Caki2 (cell line): ENCODE data around the gene WWC2. TPM values are rescaled to one million over a fixed set of nuclear protein-coding genes. Genes with fewer than 3 reads are reported as not detected.
"Not testable (repeated sequence)": the region's sequence is repeated elsewhere in the genome, so short reads cannot be mapped to it uniquely, and the experiment has no call there.

ENCODE experiments used
- DNase-seq: peaks from one replicate; pipeline ENCODE4 v3.0.0-alpha.2; 2015; ENCODE audit warnings: low read depth
- in situ Hi-C: cut with HindIII; loops from 2 replicates; pipeline ENCODE4 v1.10.0; 2016; ENCODE audit warnings: low sequenced_read_pairs, low pct_unique_long_range_greater_than_20kb, mixed read lengths
- total RNA-seq: library from RNA; depleted of rRNA; stranded (reverse); fragments of >200 nt; shearing (Covaris generic); gene quantifications from 2 replicates; pipeline ENCODE4 v1.2.3, GENCODE V29; 2014; ENCODE audit warnings: low replicate concordance

The WWC2 gene
- total RNA-seq, 1 experiment from 2014 or later = 8.3 TPM

- DNase-seq = no peak
- in situ Hi-C loops = no loop called here
These were observed 33.0 kb downstream of the WWC2 start for GRCh38 chr4:183132081-183132480.

DNA sequence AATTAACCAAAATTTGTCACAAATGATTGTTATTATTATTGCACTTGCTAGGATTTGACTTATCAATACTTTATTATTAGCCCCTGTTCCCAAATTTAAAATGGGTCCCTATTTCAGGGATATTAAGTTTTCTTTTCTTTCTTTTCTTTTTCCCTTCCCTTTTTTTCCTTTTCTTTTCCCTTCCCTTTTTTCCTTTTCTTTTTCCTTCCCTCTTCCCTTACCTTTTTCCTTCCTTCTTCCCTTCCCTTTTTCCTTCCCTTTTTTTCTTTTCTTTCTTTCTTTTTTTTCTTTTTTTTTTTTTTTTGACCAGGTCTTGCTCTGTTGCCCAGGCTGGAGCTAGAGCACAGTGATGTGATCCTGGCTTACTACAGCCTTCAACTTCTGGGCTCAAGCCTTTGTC lies 33.8 kb downstream of the WWC2 start:
- in situ Hi-C loops = no loop called here
- DNase-seq = no peak

DNA sequence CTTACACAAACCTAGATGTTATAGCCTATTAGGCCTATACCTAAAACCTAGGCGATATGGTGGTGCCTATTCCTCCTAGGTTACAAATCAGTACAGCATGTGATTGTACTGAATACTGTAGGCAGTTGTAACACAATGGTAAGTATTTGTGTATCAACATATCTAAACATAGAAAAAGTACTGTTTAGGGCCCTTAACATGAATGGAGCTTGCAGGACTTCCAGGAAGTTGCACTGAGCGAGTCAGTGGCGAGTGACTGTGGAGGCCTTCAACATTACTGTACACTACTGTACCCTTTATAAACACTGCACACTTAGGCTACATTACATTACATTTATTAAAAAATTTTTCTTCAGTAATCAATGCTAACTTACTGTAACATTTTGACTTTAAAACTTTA lies 37.8 kb downstream of the WWC2 start:
- in situ Hi-C loops = no loop called here

DNA sequence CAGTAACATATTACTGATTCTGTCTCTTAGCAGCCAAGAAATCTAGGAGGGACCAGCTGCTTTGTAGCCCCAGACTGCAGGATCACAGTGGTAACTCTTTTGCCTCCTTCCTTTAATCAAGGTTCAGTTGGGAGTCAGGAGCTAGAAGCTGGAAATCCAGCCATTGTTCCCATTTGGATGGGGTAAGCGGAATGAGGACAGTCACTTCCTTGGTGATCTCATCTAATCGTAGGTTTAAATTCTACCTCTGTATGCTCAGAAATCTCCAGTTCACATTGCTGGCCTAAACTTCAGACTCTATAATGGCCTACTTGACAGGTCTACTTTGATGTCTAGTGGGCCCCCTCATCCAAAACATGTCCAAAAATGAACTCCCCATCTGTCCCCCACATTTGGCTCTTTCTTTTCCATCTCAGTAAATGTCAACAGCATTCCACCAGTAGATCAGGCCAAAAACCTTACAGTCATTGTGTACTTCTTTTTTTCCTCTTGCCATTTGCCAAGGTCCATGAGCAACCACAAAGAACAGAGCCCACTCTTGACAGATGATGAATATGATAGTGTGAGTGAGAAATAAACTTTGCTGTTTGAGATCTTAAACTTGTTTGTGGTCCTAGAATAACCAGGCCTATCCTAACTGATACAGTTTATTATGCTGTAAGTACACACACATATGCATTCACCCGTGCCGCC lies 40.1 kb downstream of the WWC2 start:
- no peak for DNase-seq
- in situ Hi-C loops = no loop called here

More for the DNA sequence above, 37.8 kb downstream of the WWC2 start:
- no peak for DNase-seq

GRCh38 chr4:183139972-183140570 lies 41.0 kb downstream of the WWC2 start:
- in situ Hi-C loops = no loop called here
- no peak for DNase-seq

GRCh38 chr4:183140911-183141320 lies 41.9 kb downstream of the WWC2 start:
- no peak for DNase-seq
- in situ Hi-C loops = no loop called here

DNA sequence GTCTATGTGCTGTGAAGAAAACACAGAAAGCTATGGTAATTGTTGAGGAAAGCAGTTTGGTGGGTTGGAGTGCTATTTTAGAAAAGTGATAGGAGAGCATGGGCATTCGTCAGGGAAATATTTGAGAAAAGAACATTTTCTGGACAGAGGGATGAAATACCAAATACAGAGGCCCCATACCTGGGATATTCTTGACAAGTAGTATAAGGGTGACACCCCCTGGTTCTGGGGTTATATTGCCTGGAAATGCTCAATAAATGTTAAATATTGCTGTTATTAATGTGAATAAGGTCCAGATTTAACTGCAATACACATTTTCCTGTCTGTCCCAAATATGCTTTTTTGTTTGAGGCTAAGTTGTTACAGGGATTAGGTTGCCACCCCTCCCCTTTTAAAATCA lies 42.9 kb downstream of the WWC2 start:
- in situ Hi-C loops = no loop called here
- no peak for DNase-seq

DNA sequence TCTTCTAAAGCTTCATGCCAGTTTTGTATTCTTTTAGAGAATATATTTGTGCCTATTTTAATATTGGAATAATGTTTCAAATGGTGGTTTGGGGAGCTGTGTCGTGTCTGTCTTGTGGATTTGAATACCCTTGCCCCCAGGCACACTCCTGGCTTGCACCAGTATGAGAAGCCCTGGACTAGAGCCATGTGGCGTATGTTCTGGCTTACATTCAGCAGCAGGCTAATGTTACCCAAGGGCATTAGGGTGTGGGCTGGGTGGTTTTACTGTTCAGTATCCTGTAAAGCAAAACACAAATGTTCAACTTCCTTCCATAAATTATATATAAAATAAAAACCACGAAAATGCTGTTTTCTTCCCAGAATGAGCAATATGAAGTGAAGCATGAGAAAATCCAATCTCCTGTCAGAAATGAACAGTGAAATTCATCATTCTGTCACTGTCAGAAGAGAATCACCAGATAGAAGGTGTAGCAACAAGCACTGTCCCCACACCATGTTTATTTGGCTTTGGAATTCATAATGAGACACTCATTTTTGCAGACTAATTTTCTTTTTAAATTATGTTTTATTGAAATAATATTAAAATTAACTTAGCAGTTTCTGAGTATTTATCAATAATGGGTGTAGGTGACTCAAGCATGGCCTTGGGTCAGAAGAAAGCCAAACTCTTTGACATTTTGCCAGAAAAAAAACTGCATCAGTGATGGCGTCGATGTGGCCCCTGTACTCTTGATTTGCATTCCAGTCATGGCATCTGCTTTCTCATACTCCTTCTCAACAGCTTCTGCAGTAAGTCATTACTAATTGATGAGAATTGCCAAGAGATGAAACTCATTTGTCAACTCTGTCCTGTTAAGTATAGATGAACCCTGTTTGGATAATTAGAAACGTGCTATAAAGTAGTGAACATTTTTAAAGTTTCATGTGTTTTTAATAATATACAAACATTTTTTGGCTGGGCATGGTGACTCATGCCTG lies 43.8 kb downstream of the WWC2 start:
- in situ Hi-C loops = no loop called here

DNA sequence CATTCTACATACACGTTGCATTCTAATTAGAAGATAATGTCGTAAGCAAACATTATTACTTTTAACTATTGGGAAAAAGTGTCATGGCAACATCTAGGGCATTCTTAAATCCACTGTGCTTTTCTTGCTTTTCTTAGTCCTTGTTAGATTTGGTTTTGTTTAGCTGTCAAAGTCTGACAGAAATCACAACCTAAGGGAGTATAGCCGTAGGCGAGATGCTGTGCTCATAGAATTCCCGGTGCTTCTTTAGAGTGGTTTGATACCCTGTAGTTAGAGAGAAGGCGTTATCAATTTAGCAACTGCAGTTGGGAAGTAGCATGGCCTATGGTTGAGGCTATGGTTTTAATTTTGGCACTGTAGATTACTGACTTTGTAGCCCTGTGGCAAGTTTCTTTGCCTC lies 45.7 kb downstream of the WWC2 start:
- DNase-seq = no peak
- in situ Hi-C loops = no loop called here

More for the DNA sequence above, 43.8 kb downstream of the WWC2 start:
- DNase-seq = peak; percentile 43

GRCh38 chr4:183145773-183146172 lies 46.7 kb downstream of the WWC2 start:
- DNase-seq = no peak
- in situ Hi-C loops = no loop called here

DNA sequence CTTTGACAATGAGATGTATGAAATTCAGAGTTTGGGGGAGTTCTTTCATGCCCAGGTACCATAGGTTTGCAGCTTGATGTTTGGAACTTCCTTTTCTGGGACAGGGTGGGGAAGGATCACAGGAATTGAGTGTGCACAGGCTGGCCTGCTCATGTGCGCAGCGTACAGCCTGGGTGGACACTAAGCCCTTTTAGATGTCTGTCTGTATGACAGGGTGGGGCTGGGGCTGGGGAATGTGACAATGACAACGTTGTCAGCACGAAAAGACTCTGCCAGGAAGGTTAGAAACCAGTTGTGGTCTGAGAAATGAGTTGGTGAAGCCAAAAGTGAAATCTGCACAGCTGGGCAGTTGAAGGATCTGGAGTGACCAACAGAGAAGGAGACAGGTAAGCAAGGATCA lies 47.4 kb downstream of the WWC2 start:
- in situ Hi-C loops = no loop called here
- no peak for DNase-seq

GRCh38 chr4:183147196-183147595 lies 48.1 kb downstream of the WWC2 start:
- in situ Hi-C loops = no loop called here
- no peak for DNase-seq

- in situ Hi-C loops = no loop called here
- no peak for DNase-seq
These were observed 48.9 kb downstream of the WWC2 start for GRCh38 chr4:183147983-183148382.

GRCh38 chr4:183149616-183150539 lies 50.8 kb downstream of the WWC2 start:
- in situ Hi-C loops = no loop called here
- DNase-seq = no peak

DNA sequence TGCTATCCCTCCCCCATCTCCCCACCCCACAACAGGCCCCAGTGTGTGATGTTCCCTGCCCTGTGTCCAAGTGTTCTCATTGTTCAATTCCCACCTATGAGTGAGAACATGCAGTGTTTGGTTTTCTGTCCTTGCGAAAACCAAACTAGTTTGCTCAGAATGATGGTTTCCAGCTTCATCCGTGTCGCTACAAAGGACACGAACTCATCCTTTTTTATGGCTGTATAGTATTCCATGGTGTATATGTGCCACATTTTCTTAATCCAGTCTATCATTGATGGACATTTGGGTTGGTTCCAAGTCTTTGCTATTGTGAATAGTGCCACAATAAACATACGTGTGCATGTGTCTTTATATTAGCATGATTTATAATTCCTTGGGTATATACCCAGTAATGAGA lies 51.6 kb downstream of the WWC2 start:
- in situ Hi-C loops = not testable (repeated sequence)

GRCh38 chr4:183152232-183152631 lies 53.2 kb downstream of the WWC2 start:
- DNase-seq, in situ Hi-C loops: not testable (repeated sequence)

More for the DNA sequence above, 51.6 kb downstream of the WWC2 start:
- not testable (repeated sequence) for DNase-seq

DNA sequence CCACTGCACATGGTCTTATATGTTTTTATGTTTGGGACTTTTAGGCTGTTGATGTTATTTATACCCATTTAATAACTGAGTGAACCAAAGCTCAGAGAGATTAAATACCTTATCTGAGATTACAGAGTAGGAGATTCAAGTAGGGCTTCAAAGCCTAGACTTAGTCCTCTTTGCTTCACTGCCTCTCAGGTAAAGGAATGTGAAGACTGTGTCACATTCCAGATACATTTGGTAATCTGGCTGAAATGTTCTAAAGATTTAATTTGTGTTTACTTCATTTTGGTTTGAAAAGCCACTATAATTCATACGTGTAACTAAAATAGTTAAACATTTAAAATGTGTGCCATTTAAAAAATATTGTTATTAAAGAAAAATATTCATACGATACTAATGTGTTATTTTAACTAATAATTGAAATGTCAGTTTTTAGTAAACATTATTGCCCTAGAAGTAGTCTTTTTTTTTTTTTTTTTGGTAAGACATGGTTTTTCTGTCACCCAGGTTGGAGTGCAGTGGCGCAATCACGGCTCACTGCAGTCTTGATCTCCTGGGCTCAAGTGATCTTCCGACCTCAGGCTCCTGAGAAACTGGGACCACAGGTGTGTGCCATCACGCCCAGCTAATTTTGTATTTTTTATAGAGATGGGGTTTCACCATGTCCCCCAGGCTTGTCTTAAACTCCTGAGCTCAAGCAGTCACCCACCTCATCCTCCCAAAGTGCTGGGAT lies 54.3 kb downstream of the WWC2 start:
- DNase-seq = no peak
- in situ Hi-C loops = no loop called here
